ENCODE results near the gene SEC31B.

DNA sequence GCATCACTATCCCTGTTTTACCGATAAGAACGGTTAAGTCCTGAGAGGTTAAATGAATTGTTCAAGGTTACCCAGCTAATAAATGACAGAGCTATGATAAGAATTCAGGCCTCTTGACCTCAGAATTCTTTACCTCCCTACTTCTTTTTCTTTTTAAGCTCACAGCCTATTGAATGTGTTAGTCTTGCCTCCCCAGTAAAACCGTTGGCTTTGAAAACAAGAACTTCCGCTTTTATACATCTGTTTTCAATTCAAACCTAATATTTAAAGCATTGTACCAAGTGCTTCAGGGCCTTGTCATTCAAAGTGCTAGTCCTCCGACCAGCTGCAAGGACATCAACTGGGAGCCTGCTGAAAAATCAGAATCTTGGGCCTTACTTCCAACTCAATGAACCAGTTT is 15.6 kb downstream of the SEC31B start:
- TF ChIP-seq EP300 (IDR thresholded peaks at IDR 0.05; ENCODE audit: borderline replicate concordance) (no peak), TCF12 (IDR thresholded peaks at IDR 0.05; ENCODE audit: low read depth) (no peak), MAX (IDR thresholded peaks at IDR 0.05) (no peak), CEBPB (IDR thresholded peaks at IDR 0.05) (no peak), USF1 (IDR thresholded peaks at IDR 0.05) (no peak)

Measured in Ishikawa (cell line).